ENCODE measurements around the gene XXYLT1. TPM values are rescaled to one million over a fixed set of nuclear protein-coding genes. Genes with fewer than 3 reads are reported as not detected.

XXYLT1 gene
- total RNA-seq, 1 donor from 2014 or later, result 13.6 TPM

GRCh38 chr3:195253923-195254432 is 17.0 kb downstream of the XXYLT1 start:
- H3K36me3 ChIP-seq (ENCODE audit: control insufficient read depth in 3 of 3, insufficient read depth in 3 of 3, low read length in 3 of 3), result peaks cover 0 to 2% (median 0%) of the 10 kb centered on the region in 3 donors
- no peak overlapping the region for H3K27ac ChIP-seq (ENCODE audit: low read depth, low read length)
- H3K27me3 ChIP-seq (ENCODE audit: control insufficient read depth in 3 of 3, insufficient read depth in 3 of 3, low read length in 3 of 3), result no peaks in the 10 kb centered on the region
- H3K4me3 ChIP-seq (ENCODE audit: low read length in 3 of 3), result no peak overlapping the region
- peaks cover 23 to 26% (median 26%) of the 10 kb centered on the region in 3 donors for H3K4me1 ChIP-seq (ENCODE audit: control insufficient read depth in 3 of 3, insufficient read depth in 3 of 3, low read length in 3 of 3)
- peak overlapping the region in 1 of 3 donors; percentile 33 for H3K9ac ChIP-seq (ENCODE audit: low read depth in 1 of 3, low read length in 3 of 3)
- H3K9me3 ChIP-seq (ENCODE audit: control insufficient read depth in 3 of 3, low read length in 3 of 3), result no peaks in the 10 kb centered on the region

- peaks cover 12 to 19% (median 17%) of the 10 kb centered on the region in 3 donors for H3K4me1 ChIP-seq (ENCODE audit: control insufficient read depth in 3 of 3, insufficient read depth in 3 of 3, low read length in 3 of 3)
- H3K36me3 ChIP-seq (ENCODE audit: control insufficient read depth in 3 of 3, insufficient read depth in 3 of 3, low read length in 3 of 3), result peaks cover 0 to 2% (median 0%) of the 10 kb centered on the region in 3 donors
- no peaks in the 10 kb centered on the region for H3K27me3 ChIP-seq (ENCODE audit: control insufficient read depth in 3 of 3, insufficient read depth in 3 of 3, low read length in 3 of 3)
- no peak overlapping the region for H3K9ac ChIP-seq (ENCODE audit: low read depth in 1 of 3, low read length in 3 of 3)
- no peak overlapping the region for H3K27ac ChIP-seq (ENCODE audit: low read depth, low read length)
- H3K4me3 ChIP-seq (ENCODE audit: low read length in 3 of 3), result no peak overlapping the region
- no peaks in the 10 kb centered on the region for H3K9me3 ChIP-seq (ENCODE audit: control insufficient read depth in 3 of 3, low read length in 3 of 3)
Measured at GRCh38 chr3:195251336-195252065, 19.5 kb downstream of the XXYLT1 start.

GRCh38 chr3:195250473-195251251 is 20.3 kb downstream of the XXYLT1 start:
- Histone ChIP-seq H3K9me3 (ENCODE audit: control insufficient read depth in 3 of 3, low read length in 3 of 3) (no peaks in the 10 kb centered on the region), H3K36me3 (ENCODE audit: control insufficient read depth in 3 of 3, insufficient read depth in 3 of 3, low read length in 3 of 3) (peaks cover 0 to 2% (median 0%) of the 10 kb centered on the region in 3 donors), H3K4me3 (ENCODE audit: low read length in 3 of 3) (no peak overlapping the region), H3K9ac (ENCODE audit: low read depth in 1 of 3, low read length in 3 of 3) (no peak overlapping the region), H3K4me1 (ENCODE audit: control insufficient read depth in 3 of 3, insufficient read depth in 3 of 3, low read length in 3 of 3) (peaks cover 12 to 19% (median 17%) of the 10 kb centered on the region in 3 donors), H3K27me3 (ENCODE audit: control insufficient read depth in 3 of 3, insufficient read depth in 3 of 3, low read length in 3 of 3) (no peaks in the 10 kb centered on the region), H3K27ac (ENCODE audit: low read depth, low read length) (no peak overlapping the region)

- no peak overlapping the region for H3K4me3 ChIP-seq (ENCODE audit: low read length in 3 of 3)
- peaks cover 12 to 19% (median 17%) of the 10 kb centered on the region in 3 donors for H3K4me1 ChIP-seq (ENCODE audit: control insufficient read depth in 3 of 3, insufficient read depth in 3 of 3, low read length in 3 of 3)
- H3K27ac ChIP-seq (ENCODE audit: low read depth, low read length), result no peak overlapping the region
- no peaks in the 10 kb centered on the region for H3K27me3 ChIP-seq (ENCODE audit: control insufficient read depth in 3 of 3, insufficient read depth in 3 of 3, low read length in 3 of 3)
- no peak overlapping the region for H3K9ac ChIP-seq (ENCODE audit: low read depth in 1 of 3, low read length in 3 of 3)
- no peaks in the 10 kb centered on the region for H3K36me3 ChIP-seq (ENCODE audit: control insufficient read depth in 3 of 3, insufficient read depth in 3 of 3, low read length in 3 of 3)
- no peaks in the 10 kb centered on the region for H3K9me3 ChIP-seq (ENCODE audit: control insufficient read depth in 3 of 3, low read length in 3 of 3)
Measured at GRCh38 chr3:195249858-195250464, 21.0 kb downstream of the XXYLT1 start.

GRCh38 chr3:195249057-195249770 is 21.7 kb downstream of the XXYLT1 start:
- H3K27ac ChIP-seq (ENCODE audit: low read depth, low read length), result no peak overlapping the region
- H3K27me3 ChIP-seq (ENCODE audit: control insufficient read depth in 3 of 3, insufficient read depth in 3 of 3, low read length in 3 of 3), result no peaks in the 10 kb centered on the region
- no peak overlapping the region for H3K4me3 ChIP-seq (ENCODE audit: low read length in 3 of 3)
- H3K9me3 ChIP-seq (ENCODE audit: control insufficient read depth in 3 of 3, low read length in 3 of 3), result no peaks in the 10 kb centered on the region
- no peak overlapping the region for H3K9ac ChIP-seq (ENCODE audit: low read depth in 1 of 3, low read length in 3 of 3)
- peaks cover 11 to 19% (median 17%) of the 10 kb centered on the region in 3 donors for H3K4me1 ChIP-seq (ENCODE audit: control insufficient read depth in 3 of 3, insufficient read depth in 3 of 3, low read length in 3 of 3)
- H3K36me3 ChIP-seq (ENCODE audit: control insufficient read depth in 3 of 3, insufficient read depth in 3 of 3, low read length in 3 of 3), result no peaks in the 10 kb centered on the region

- Histone ChIP-seq H3K9ac (ENCODE audit: low read depth in 1 of 3, low read length in 3 of 3) (no peak overlapping the region), H3K36me3 (ENCODE audit: control insufficient read depth in 3 of 3, insufficient read depth in 3 of 3, low read length in 3 of 3) (no peaks in the 10 kb centered on the region), H3K4me3 (ENCODE audit: low read length in 3 of 3) (no peak overlapping the region), H3K9me3 (ENCODE audit: control insufficient read depth in 3 of 3, low read length in 3 of 3) (no peaks in the 10 kb centered on the region), H3K27me3 (ENCODE audit: control insufficient read depth in 3 of 3, insufficient read depth in 3 of 3, low read length in 3 of 3) (no peaks in the 10 kb centered on the region), H3K4me1 (ENCODE audit: control insufficient read depth in 3 of 3, insufficient read depth in 3 of 3, low read length in 3 of 3) (peaks cover 7 to 13% (median 13%) of the 10 kb centered on the region in 3 donors), H3K27ac (ENCODE audit: low read depth, low read length) (no peak overlapping the region)
Measured at GRCh38 chr3:195248281-195248680, 22.7 kb downstream of the XXYLT1 start.

GRCh38 chr3:195247863-195248189 is 23.1 kb downstream of the XXYLT1 start:
- no peak overlapping the region for H3K27ac ChIP-seq (ENCODE audit: low read depth, low read length)
- no peak overlapping the region for H3K4me3 ChIP-seq (ENCODE audit: low read length in 3 of 3)
- no peaks in the 10 kb centered on the region for H3K9me3 ChIP-seq (ENCODE audit: control insufficient read depth in 3 of 3, low read length in 3 of 3)
- no peaks in the 10 kb centered on the region for H3K36me3 ChIP-seq (ENCODE audit: control insufficient read depth in 3 of 3, insufficient read depth in 3 of 3, low read length in 3 of 3)
- H3K4me1 ChIP-seq (ENCODE audit: control insufficient read depth in 3 of 3, insufficient read depth in 3 of 3, low read length in 3 of 3), result peaks cover 4 to 9% (median 9%) of the 10 kb centered on the region in 3 donors
- H3K27me3 ChIP-seq (ENCODE audit: control insufficient read depth in 3 of 3, insufficient read depth in 3 of 3, low read length in 3 of 3), result no peaks in the 10 kb centered on the region
- no peak overlapping the region for H3K9ac ChIP-seq (ENCODE audit: low read depth in 1 of 3, low read length in 3 of 3)

- Histone ChIP-seq H3K9ac (ENCODE audit: low read depth in 1 of 3, low read length in 3 of 3) (no peak overlapping the region), H3K27me3 (ENCODE audit: control insufficient read depth in 3 of 3, insufficient read depth in 3 of 3, low read length in 3 of 3) (no peaks in the 10 kb centered on the region), H3K36me3 (ENCODE audit: control insufficient read depth in 3 of 3, insufficient read depth in 3 of 3, low read length in 3 of 3) (no peaks in the 10 kb centered on the region), H3K27ac (ENCODE audit: low read depth, low read length) (no peak overlapping the region), H3K9me3 (ENCODE audit: control insufficient read depth in 3 of 3, low read length in 3 of 3) (no peaks in the 10 kb centered on the region), H3K4me3 (ENCODE audit: low read length in 3 of 3) (no peak overlapping the region), H3K4me1 (ENCODE audit: control insufficient read depth in 3 of 3, insufficient read depth in 3 of 3, low read length in 3 of 3) (peaks cover 2 to 6% (median 3%) of the 10 kb centered on the region in 3 donors)
Measured at GRCh38 chr3:195247086-195247862, 23.7 kb downstream of the XXYLT1 start.

- peaks cover 2 to 6% (median 3%) of the 10 kb centered on the region in 3 donors for H3K4me1 ChIP-seq (ENCODE audit: control insufficient read depth in 3 of 3, insufficient read depth in 3 of 3, low read length in 3 of 3)
- no peaks in the 10 kb centered on the region for H3K9me3 ChIP-seq (ENCODE audit: control insufficient read depth in 3 of 3, low read length in 3 of 3)
- H3K27me3 ChIP-seq (ENCODE audit: control insufficient read depth in 3 of 3, insufficient read depth in 3 of 3, low read length in 3 of 3), result no peaks in the 10 kb centered on the region
- H3K36me3 ChIP-seq (ENCODE audit: control insufficient read depth in 3 of 3, insufficient read depth in 3 of 3, low read length in 3 of 3), result no peaks in the 10 kb centered on the region
- H3K9ac ChIP-seq (ENCODE audit: low read depth in 1 of 3, low read length in 3 of 3), result no peak overlapping the region
- H3K4me3 ChIP-seq (ENCODE audit: low read length in 3 of 3), result no peak overlapping the region
- no peak overlapping the region for H3K27ac ChIP-seq (ENCODE audit: low read depth, low read length)
Measured at GRCh38 chr3:195246581-195246995, 24.4 kb downstream of the XXYLT1 start.

Measured in skeletal muscle tissue (tissue), 4 donors.